ENCODE results near the gene CDH13. TPM values are rescaled to one million over a fixed set of nuclear protein-coding genes. Genes with fewer than 3 reads are reported as not detected.

The CDH13 gene
- total RNA-seq, 1 donor from 2014 or later: 46.4 TPM

- Mint-ChIP-seq H3K27ac (no peak overlapping the region), H3K27me3 (peaks cover 2% of the 10 kb centered on the region), H3K4me1 (ENCODE audit: unreplicated experiment) (peaks cover 8% of the 10 kb centered on the region)
Observed at GRCh38 chr16:83847371-83848225, 1220.8 kb downstream of the CDH13 start.

GRCh38 chr16:83849421-83849820 lies 1222.7 kb downstream of the CDH13 start:
- DNase-seq (ENCODE audit: extremely low spot score, unreplicated experiment): no peak
- Mint-ChIP-seq H3K27ac (no peak overlapping the region), H3K4me3 (no peak overlapping the region), H3K36me3 (no peaks in the 10 kb centered on the region), H3K9me3 (no peaks in the 10 kb centered on the region), H3K4me1 (ENCODE audit: unreplicated experiment) (no peaks in the 10 kb centered on the region), H3K27me3 (peaks cover 3% of the 10 kb centered on the region)
- no peak for TF ChIP-seq CTCF (conservative IDR thresholded peaks at IDR 0.05)

More at GRCh38 chr16:83847371-83848225, 1220.8 kb downstream of the CDH13 start:
- DNase-seq (ENCODE audit: extremely low spot score, unreplicated experiment): no peak
- Mint-ChIP-seq H3K4me3 (no peak overlapping the region), H3K36me3 (no peaks in the 10 kb centered on the region), H3K9me3 (no peaks in the 10 kb centered on the region)
- TF ChIP-seq CTCF (conservative IDR thresholded peaks at IDR 0.05): no peak

Small RNA genes within 50 kb of the gene (microRNA-seq; reads per million reads assigned to microRNA genes)
- gene MIR3182: not detected
- not detected for gene MIR8058
